ENCODE results near the gene NFATC3.

- TF ChIP-seq CTCF (IDR thresholded peaks at IDR 0.05; ENCODE audit: control extremely low read depth in 1 of 3, insufficient read depth in 1 of 3, low read depth in 1 of 3, low read length in 3 of 3), result no peak
- TF ChIP-seq GABPA (IDR thresholded peaks at IDR 0.05; ENCODE audit: borderline replicate concordance, insufficient read depth, low read length), result no peak
- no peak for TF ChIP-seq JUN (IDR thresholded peaks at IDR 0.05; ENCODE audit: low read depth, low read length)
These were observed 20.4 kb downstream of the NFATC3 start for GRCh38 chr16:68105611-68106010.

All from H1 (cell line).